Putamen (tissue), 1 donor: ENCODE data around the gene GK.
A peak's percentile ranks its signal among the peaks of the same experiment; 100 is the strongest.
"Not testable (repeated sequence)": the region's sequence is repeated elsewhere in the genome, so short reads cannot be mapped to it uniquely, and the experiment has no call there.

Experiments
- DNase-seq: peaks from one replicate; pipeline ENCODE4 v3.0.0-alpha.2; 2016; ENCODE audit warnings: low spot score

The GK gene

GRCh38 chrX:30653415-30654131, at the start of gene GK:
Gene GK (plus strand): TSS chrX:30653423. CDS start chrX:30653538, 115 bp downstream.
- DNase-seq, result no peak

GRCh38 chrX:30607155-30607554, 46.1 kb upstream of the GK start:
- no peak for DNase-seq

GRCh38 chrX:30610026-30610425, 43.2 kb upstream of the GK start:
- DNase-seq, result peak; percentile 36

GRCh38 chrX:30612250-30612655, 41.0 kb upstream of the GK start:
- no peak for DNase-seq

GRCh38 chrX:30613721-30614120, 39.5 kb upstream of the GK start:
- no peak for DNase-seq

- DNase-seq, result no peak
Observed at GRCh38 chrX:30615229-30615628, 38.0 kb upstream of the GK start.

GRCh38 chrX:30618160-30618765, 35.0 kb upstream of the GK start:
- DNase-seq, result no peak

GRCh38 chrX:30620125-30620524, 33.1 kb upstream of the GK start:
- DNase-seq, result no peak

- DNase-seq, result no peak
Observed at GRCh38 chrX:30620980-30621618, 32.1 kb upstream of the GK start.

- no peak for DNase-seq
Observed at GRCh38 chrX:30622361-30622760, 30.9 kb upstream of the GK start.

- no peak for DNase-seq
Observed at GRCh38 chrX:30626402-30626801, 26.8 kb upstream of the GK start.

GRCh38 chrX:30627818-30628652, 25.2 kb upstream of the GK start:
- peak; percentile 31 for DNase-seq

- not testable (repeated sequence) for DNase-seq
Observed at GRCh38 chrX:30634070-30634469, 19.2 kb upstream of the GK start.

- DNase-seq, result no peak
Observed at GRCh38 chrX:30635630-30636029, 17.6 kb upstream of the GK start.

GRCh38 chrX:30637874-30638815, 15.1 kb upstream of the GK start:
- no peak for DNase-seq

GRCh38 chrX:30639702-30640101, 13.5 kb upstream of the GK start:
- DNase-seq, result not testable (repeated sequence)

GRCh38 chrX:30642642-30643041, 10.6 kb upstream of the GK start:
- no peak for DNase-seq

- no peak for DNase-seq
Observed at GRCh38 chrX:30643313-30643821, 9.9 kb upstream of the GK start.

GRCh38 chrX:30649859-30650258, 3.4 kb upstream of the GK start:
- no peak for DNase-seq

- peak; percentile 92 for DNase-seq
Observed at GRCh38 chrX:30652527-30653414, 452 bp upstream of the GK start.
